ENCODE measurements around the gene SLC9A8.

The SLC9A8 gene

GRCh38 chr20:49811825-49812506 is 662 bp upstream of the SLC9A8 start:
- no peak for DNase-seq (ENCODE audit: low read depth in 2 of 3, low spot score in 1 of 3)

- DNase-seq (ENCODE audit: low read depth in 2 of 3, low spot score in 1 of 3): no peak
These were observed 812 bp downstream of the SLC9A8 start for GRCh38 chr20:49813305-49813974.

- no peak for DNase-seq (ENCODE audit: low read depth in 2 of 3, low spot score in 1 of 3)
These were observed 1.5 kb downstream of the SLC9A8 start for GRCh38 chr20:49814057-49814694.

GRCh38 chr20:49818816-49819215 is 6.2 kb downstream of the SLC9A8 start:
- DNase-seq (ENCODE audit: low read depth in 2 of 3, low spot score in 1 of 3): no peak

GRCh38 chr20:49819702-49820101 is 7.1 kb downstream of the SLC9A8 start:
- no peak for DNase-seq (ENCODE audit: low read depth in 2 of 3, low spot score in 1 of 3)

GRCh38 chr20:49821381-49821780 is 8.8 kb downstream of the SLC9A8 start:
- no peak for DNase-seq (ENCODE audit: low read depth in 2 of 3, low spot score in 1 of 3)

GRCh38 chr20:49821870-49822331 is 9.3 kb downstream of the SLC9A8 start:
- no peak for DNase-seq (ENCODE audit: low read depth in 2 of 3, low spot score in 1 of 3)

GRCh38 chr20:49823152-49823847 is 10.7 kb downstream of the SLC9A8 start:
- DNase-seq (ENCODE audit: low read depth in 2 of 3, low spot score in 1 of 3): no peak

- DNase-seq (ENCODE audit: low read depth in 2 of 3, low spot score in 1 of 3): no peak
These were observed 11.6 kb downstream of the SLC9A8 start for GRCh38 chr20:49824206-49824605.

GRCh38 chr20:49825521-49826033 is 12.9 kb downstream of the SLC9A8 start:
- no peak for DNase-seq (ENCODE audit: low read depth in 2 of 3, low spot score in 1 of 3)

- no peak for DNase-seq (ENCODE audit: low read depth in 2 of 3, low spot score in 1 of 3)
These were observed 18.6 kb downstream of the SLC9A8 start for GRCh38 chr20:49831022-49831769.

- DNase-seq (ENCODE audit: low read depth in 2 of 3, low spot score in 1 of 3): no peak
These were observed 19.4 kb downstream of the SLC9A8 start for GRCh38 chr20:49831770-49832631.

GRCh38 chr20:49832632-49833327 is 20.2 kb downstream of the SLC9A8 start:
- no peak for DNase-seq (ENCODE audit: low read depth in 2 of 3, low spot score in 1 of 3)

GRCh38 chr20:49833483-49833882 is 20.9 kb downstream of the SLC9A8 start:
- DNase-seq (ENCODE audit: low read depth in 2 of 3, low spot score in 1 of 3): no peak

GRCh38 chr20:49835031-49835430 is 22.4 kb downstream of the SLC9A8 start:
- DNase-seq (ENCODE audit: low read depth in 2 of 3, low spot score in 1 of 3): no peak

GRCh38 chr20:49838546-49838945 is 25.9 kb downstream of the SLC9A8 start:
- DNase-seq (ENCODE audit: low read depth in 2 of 3, low spot score in 1 of 3): no peak

- DNase-seq (ENCODE audit: low read depth in 2 of 3, low spot score in 1 of 3): no peak
These were observed 30.5 kb downstream of the SLC9A8 start for GRCh38 chr20:49843139-49843538.

GRCh38 chr20:49843770-49844380 is 31.2 kb downstream of the SLC9A8 start:
- DNase-seq (ENCODE audit: low read depth in 2 of 3, low spot score in 1 of 3): no peak

GRCh38 chr20:49845060-49845459 is 32.4 kb downstream of the SLC9A8 start:
- no peak for DNase-seq (ENCODE audit: low read depth in 2 of 3, low spot score in 1 of 3)
